PC-3 (cell line): ENCODE measurements around the gene SCIN. TPM values are rescaled to one million over a fixed set of nuclear protein-coding genes. Genes with fewer than 3 reads are reported as not detected.
A peak's percentile ranks its signal among the peaks of the same experiment; 100 is the strongest.

ENCODE experiments used
- ATAC-seq: fragments of 200-7000 bp; cut with Tn5 transposase; 2 replicates; pipeline ENCODE4 v1.9.1; 2020; ENCODE audit warnings: mild to moderate bottlenecking, moderate library complexity
- BruUV-seq: library from RNA; stranded (reverse); fragments of 400-500 nt; replicated peaks from 2 replicates; lab custom pipeline; 2021; lab: Mats Ljungman, UMichigan
- CTCF ChIA-PET: fragments of 300-600 bp; sonication (Branson Sonifier 250); formaldehyde crosslinking; loops from one replicate; lab custom pipeline; 2022; ENCODE audit warnings: antibody characterized with exemption; lab: Charles Lee
- POLR2A ChIA-PET: fragments of 300-600 bp; sonication (Branson Sonifier 250); formaldehyde crosslinking; loops from one replicate; lab custom pipeline; 2022; ENCODE audit warnings: antibody characterized with exemption; ENCODE audit not compliant: unreplicated experiment; lab: Charles Lee
- DNase-seq: peaks from one replicate; pipeline ENCODE4 v3.0.0-alpha.2; 2015
- H2AFZ ChIP-seq: fragments of 300-600 bp; sonication (generic); 2 replicates; pipeline ENCODE4 v1.6.0; 2016; ENCODE audit warnings: antibody characterized with exemption, low read length
- H3F3A ChIP-seq: fragments of 300-600 bp; sonication (generic); one replicate; pipeline ENCODE4 v1.6.0; 2017; ENCODE audit warnings: antibody characterized with exemption, low read length, control low read depth, mild to moderate bottlenecking; ENCODE audit not compliant: unreplicated experiment
- H3K27ac ChIP-seq: fragments of 300-600 bp; sonication (generic); 2 replicates; pipeline ENCODE4 v1.5.1; 2016; ENCODE audit warnings: mild to moderate bottlenecking, low read length
- H3K27me3 ChIP-seq: fragments of 300-600 bp; sonication (generic); 2 replicates; pipeline ENCODE4 v1.6.1; 2016; ENCODE audit warnings: low read length, mixed read lengths
- H3K36me3 ChIP-seq: fragments of 300-600 bp; sonication (generic); 2 replicates; pipeline ENCODE4 v1.6.1; 2016; ENCODE audit warnings: low read depth, mixed run types, low read length, mixed read lengths
- H3K4me1 ChIP-seq: fragments of 300-600 bp; sonication (generic); 2 replicates; pipeline ENCODE4 v1.5.1; 2016; ENCODE audit warnings: low read length; ENCODE audit not compliant: insufficient read depth
- H3K4me2 ChIP-seq: fragments of 300-600 bp; sonication (generic); 2 replicates; pipeline ENCODE4 v1.6.0; 2016; ENCODE audit warnings: low read length
- H3K4me3 ChIP-seq: fragments of 300-600 bp; sonication (generic); 2 replicates; pipeline ENCODE4 v1.5.1; 2016; ENCODE audit warnings: mild to moderate bottlenecking, low read length, mixed read lengths
- H3K79me2 ChIP-seq: fragments of 300-600 bp; sonication (generic); 2 replicates; pipeline ENCODE4 v1.6.1; 2017; ENCODE audit warnings: low read length, mixed read lengths
- H3K9ac ChIP-seq: fragments of 300-600 bp; sonication (generic); 2 replicates; pipeline ENCODE4 v1.6.0; 2016; ENCODE audit warnings: mild to moderate bottlenecking, low read length
- H3K9me2 ChIP-seq: fragments of 300-600 bp; sonication (generic); replicated peaks from 2 replicates; pipeline ENCODE4 v1.6.1; 2016; ENCODE audit warnings: mixed run types, low read length, mixed read lengths
- H3K9me3 ChIP-seq: fragments of 300-600 bp; sonication (generic); 2 replicates; pipeline ENCODE4 v1.6.1; 2016; ENCODE audit warnings: low read length, mixed read lengths
- H4K20me1 ChIP-seq: fragments of 300-600 bp; sonication (generic); 2 replicates; pipeline ENCODE4 v1.6.1; 2016; ENCODE audit warnings: low read length, mixed read lengths
- CTCF ChIP-seq: fragments of 300-600 bp; sonication (generic); conservative IDR thresholded peaks from 2 replicates; pipeline ENCODE4 v1.5.1; 2017; ENCODE audit warnings: antibody characterized with exemption, low read depth, mild to moderate bottlenecking, low read length
- EZH2 ChIP-seq: fragments of 300-600 bp; sonication (generic); IDR thresholded peaks from one replicate; pipeline ENCODE4 v1.6.1; 2017; ENCODE audit warnings: antibody characterized with exemption, mild to moderate bottlenecking, low read length; ENCODE audit not compliant: unreplicated experiment
- EZH2phosphoT487 ChIP-seq: fragments of 300-600 bp; sonication (generic); IDR thresholded peaks from 2 replicates; pipeline ENCODE4 v1.6.1; 2018; ENCODE audit warnings: mild to moderate bottlenecking, antibody characterized with exemption, low read length, borderline replicate concordance
- intact Hi-C: fragments of 100-400 bp; cut with micrococcal nuclease; formaldehyde crosslinking; loops from 2 replicates; pipeline ENCODE4 v1.9.0; 2023
- total RNA-seq: library from RNA; depleted of rRNA; stranded (reverse); fragments of >200 nt; gene quantifications from 2 replicates; pipeline ENCODE4 v1.2.3, GENCODE V29; 2014

The SCIN gene
- total RNA-seq, 1 experiment from 2014 or later: 0.91 TPM

- TF ChIP-seq EZH2: no peak
- TF ChIP-seq CTCF: no peak
- no peak for TF ChIP-seq EZH2phosphoT487
- Histone ChIP-seq H2AFZ (no peak overlapping the region), H3K4me1 (peaks cover 4% of the 10 kb centered on the region; the same call in 1 of the 2 replicates), H3K9me2 (no peaks in the 10 kb centered on the region), H3F3A (no peaks in the 10 kb centered on the region), H3K27me3 (no peaks in the 10 kb centered on the region), H3K27ac (no peak overlapping the region), H3K4me3 (no peak overlapping the region), H3K9me3 (no peaks in the 10 kb centered on the region), H3K36me3 (no peaks in the 10 kb centered on the region), H3K79me2 (no peaks in the 10 kb centered on the region), H3K4me2 (no peak overlapping the region), H3K9ac (no peak overlapping the region), H4K20me1 (no peaks in the 10 kb centered on the region)
- intact Hi-C loops: no loop called here
- no TSS peak for BruUV-seq
- CTCF ChIA-PET: no interaction called here
- POLR2A ChIA-PET: no interaction called here
- no peak for ATAC-seq
- DNase-seq: no peak
Measured at GRCh38 chr7:12637328-12637727, 66.8 kb downstream of the SCIN start.

GRCh38 chr7:12637819-12638592 is 67.5 kb downstream of the SCIN start:
- TF ChIP-seq CTCF: no peak
- no peak for TF ChIP-seq EZH2
- no peak for TF ChIP-seq EZH2phosphoT487
- Histone ChIP-seq H3K9me3 (no peaks in the 10 kb centered on the region), H3K9me2 (no peaks in the 10 kb centered on the region), H3K4me3 (no peak overlapping the region), H3F3A (no peaks in the 10 kb centered on the region), H3K36me3 (no peaks in the 10 kb centered on the region), H3K9ac (no peak overlapping the region), H3K27ac (no peak overlapping the region), H3K4me2 (peak overlapping the region; percentile 34; the same call in 1 of the 2 replicates), H3K4me1 (peaks cover 4% of the 10 kb centered on the region; the same call in 1 of the 2 replicates), H4K20me1 (no peaks in the 10 kb centered on the region), H3K79me2 (no peaks in the 10 kb centered on the region), H3K27me3 (no peaks in the 10 kb centered on the region), H2AFZ (peak overlapping the region; percentile 63)
- intact Hi-C loops: loop anchor here (2.0 kb wide), 1 partner anchor 479 kb away; no protein-coding TSS in a partner anchor
- CTCF ChIA-PET: no interaction called here
- no peak for ATAC-seq
- no TSS peak for BruUV-seq
- DNase-seq: no peak
- POLR2A ChIA-PET: interaction anchor here (0.7 kb wide), 1 partner anchor 49 kb away, joined by 3 read pairs; no protein-coding TSS in a partner anchor
